Stomach (tissue), 4 donors: ENCODE data around the gene ELP4.

Experiments used
- CTCF ChIP-seq, 7 experiments: fragments of 450-650 bp in 4 of 7; fragments of 200-600 bp in 3 of 7; sonication (generic) in 3 of 7; IDR thresholded peaks; one replicate each; pipeline ENCODE4 v1.5.1; 2016 to 2019; ENCODE audit warnings: antibody characterized with exemption in 7 of 7, control low read depth in 2 of 7, mild to moderate bottlenecking in 1 of 7
- EP300 ChIP-seq: sonication (generic); formaldehyde crosslinking; IDR thresholded peaks from one replicate; pipeline ENCODE4 v1.6.1; 2017; ENCODE audit warnings: antibody characterized with exemption
- POLR2A ChIP-seq, 4 donors: fragments of 450-650 bp; IDR thresholded peaks; one replicate each; pipeline ENCODE4 v1.6.1; 2016; ENCODE audit warnings: antibody characterized with exemption in 4 of 4, control low read depth in 2 of 4, mild to moderate bottlenecking in 1 of 4, moderate library complexity in 1 of 4
- POLR2AphosphoS5 ChIP-seq, 3 donors: sonication (generic); formaldehyde crosslinking; IDR thresholded peaks; one replicate each; pipeline ENCODE4 v1.6.1; 2016; ENCODE audit warnings: antibody characterized with exemption in 3 of 3

DNA sequence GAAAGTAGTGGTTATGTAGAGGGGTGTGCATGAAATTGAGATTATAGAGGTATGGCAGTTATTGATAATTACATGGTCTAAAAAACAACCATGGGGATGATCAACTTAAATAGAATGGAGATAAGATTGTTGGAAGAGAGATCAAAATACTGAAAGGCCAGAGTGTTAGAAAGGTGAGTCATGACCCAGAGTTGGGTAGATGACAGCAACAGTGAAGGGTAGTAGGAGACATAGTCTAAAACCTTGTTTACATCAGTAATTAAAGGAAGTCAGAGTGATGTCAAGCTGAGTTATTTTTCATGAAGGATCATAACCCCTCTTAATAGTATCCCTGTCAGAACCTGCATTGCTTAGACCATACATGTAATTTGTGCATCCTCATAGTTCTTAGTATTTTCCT lies 110.9 kb downstream of the ELP4 start:
- no peak for TF ChIP-seq CTCF (IDR thresholded peaks at IDR 0.05)
- no peak for TF ChIP-seq POLR2A (IDR thresholded peaks at IDR 0.05)
- no peak for TF ChIP-seq EP300
- no peak for TF ChIP-seq POLR2AphosphoS5 (IDR thresholded peaks at IDR 0.05)
